OCI-M2 (cell line): ENCODE measurements around the gene SLC44A1.

ENCODE experiments used
- DNase-seq: peaks from one replicate; lab custom pipeline; 2025; ENCODE audit not compliant: unreplicated experiment; lab: John Stamatoyannopoulos, UW

SLC44A1 gene

DNA sequence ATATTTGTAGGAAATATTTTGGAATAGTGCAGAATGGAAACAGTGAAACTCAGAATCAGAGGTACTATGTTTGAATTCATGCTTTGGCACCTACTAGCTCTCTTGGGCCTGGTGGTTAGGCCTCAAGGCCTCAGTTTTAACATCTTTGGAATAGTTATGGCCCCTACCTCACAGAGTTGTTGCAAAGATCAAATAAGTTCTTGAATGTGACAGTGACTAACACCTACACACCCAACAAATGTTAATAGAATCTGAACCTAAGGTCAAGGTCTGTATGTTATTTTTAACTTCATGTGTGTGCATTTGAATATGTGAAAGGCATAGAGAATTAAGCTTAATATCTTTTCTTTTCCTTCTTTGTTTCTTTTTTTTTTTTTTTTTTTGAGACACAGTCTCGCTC, 87.3 kb downstream of the SLC44A1 start:
- DNase-seq: no peak

DNA sequence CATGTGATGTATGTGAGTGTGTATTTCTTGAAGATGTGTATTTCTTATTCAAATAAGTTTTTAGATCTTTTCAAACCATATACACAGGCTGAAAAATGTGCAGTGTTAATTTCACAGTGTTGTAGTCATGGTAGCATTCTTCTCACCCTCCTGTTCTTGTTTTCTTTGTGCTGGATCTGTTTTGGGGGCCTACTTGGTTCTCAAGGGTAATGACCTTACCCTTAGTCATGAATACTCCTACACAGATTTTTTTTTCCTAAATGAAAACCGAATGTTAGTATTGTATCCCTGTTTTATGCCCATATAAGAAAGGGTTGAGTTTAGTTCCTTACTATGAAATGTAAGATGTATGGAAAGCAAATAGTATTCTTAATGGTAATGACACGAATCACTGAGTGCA, 88.0 kb downstream of the SLC44A1 start:
- DNase-seq: no peak

DNA sequence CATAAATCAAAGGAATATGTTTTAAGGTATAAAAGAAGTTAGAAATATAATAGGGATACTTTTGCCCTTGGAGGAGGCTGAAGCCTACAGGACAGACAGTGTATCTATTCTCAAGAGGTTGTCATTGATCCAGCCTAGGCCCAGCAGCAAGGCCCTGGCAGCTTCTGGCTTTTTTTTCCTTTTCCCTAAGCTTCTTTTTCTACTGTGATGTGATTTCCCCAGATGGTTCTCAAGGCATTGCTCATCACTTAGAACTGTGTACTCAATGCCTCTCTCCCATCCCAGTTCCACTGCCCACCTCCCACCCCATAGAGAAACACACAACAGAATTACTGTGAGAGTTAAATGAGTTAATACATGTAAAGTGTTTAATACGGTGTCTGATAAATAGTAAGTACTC, 88.6 kb downstream of the SLC44A1 start:
- DNase-seq: no peak

DNA sequence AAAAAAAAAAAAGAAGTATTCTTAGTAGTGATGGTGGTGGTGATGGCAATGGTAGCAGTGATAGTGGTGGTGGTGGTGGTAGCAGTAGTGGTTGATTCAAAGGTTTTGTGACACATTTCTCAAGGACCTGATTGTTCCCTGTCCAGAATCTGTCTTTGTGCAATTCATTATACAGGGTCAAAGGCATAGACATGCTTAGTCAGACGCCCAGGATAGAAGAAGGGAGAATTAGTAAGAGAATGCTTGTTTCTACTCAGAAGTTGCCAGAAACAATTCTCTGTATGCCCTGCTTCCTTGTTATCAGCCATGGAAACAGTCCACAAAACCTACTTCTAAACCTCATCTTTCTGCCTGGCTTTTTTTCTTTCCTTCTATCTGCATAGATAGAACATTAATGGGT, 89.4 kb downstream of the SLC44A1 start:
- no peak for DNase-seq

- DNase-seq: no peak
These were observed 93.9 kb downstream of the SLC44A1 start for GRCh38 chr9:105338308-105338707.

DNA sequence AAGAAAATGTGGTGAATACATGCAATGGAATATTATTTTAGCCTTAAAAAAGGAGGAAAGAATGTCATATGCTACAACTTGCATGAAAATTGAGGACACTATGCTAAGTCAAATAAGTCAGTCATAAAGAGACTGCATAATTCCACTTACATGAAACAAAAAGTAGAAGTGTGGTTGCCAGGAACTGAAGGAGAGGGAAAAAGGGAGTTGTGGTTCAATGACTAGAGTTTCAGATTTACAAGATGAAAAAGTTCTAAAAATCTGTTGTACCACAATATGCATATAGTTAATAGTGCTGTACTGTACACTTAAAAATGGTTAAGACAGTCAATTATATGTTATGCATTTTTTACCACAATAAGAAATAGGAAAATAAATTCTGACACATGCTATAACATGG, 95.4 kb downstream of the SLC44A1 start:
- no peak for DNase-seq

- DNase-seq: no peak
These were observed 97.1 kb downstream of the SLC44A1 start for GRCh38 chr9:105341434-105342146.

DNA sequence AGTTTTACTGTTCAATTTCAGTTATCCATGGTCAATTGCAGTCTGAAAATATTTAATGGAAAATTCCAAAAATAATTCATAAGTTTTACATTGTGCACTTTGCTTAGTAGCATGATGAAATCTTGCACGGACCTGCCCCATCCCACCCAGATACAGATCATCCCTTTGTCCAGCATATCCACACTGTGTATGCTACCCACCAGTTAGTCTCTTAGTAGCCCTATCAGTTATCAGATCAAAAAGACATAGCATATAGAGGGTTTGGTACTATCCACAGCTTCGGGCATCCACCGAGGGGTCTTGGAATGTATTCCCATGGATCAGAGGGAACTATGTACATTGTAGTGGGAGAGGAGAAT, 97.7 kb downstream of the SLC44A1 start:
- no peak for DNase-seq

GRCh38 chr9:105344283-105344682, 99.8 kb downstream of the SLC44A1 start:
- DNase-seq: no peak

DNA sequence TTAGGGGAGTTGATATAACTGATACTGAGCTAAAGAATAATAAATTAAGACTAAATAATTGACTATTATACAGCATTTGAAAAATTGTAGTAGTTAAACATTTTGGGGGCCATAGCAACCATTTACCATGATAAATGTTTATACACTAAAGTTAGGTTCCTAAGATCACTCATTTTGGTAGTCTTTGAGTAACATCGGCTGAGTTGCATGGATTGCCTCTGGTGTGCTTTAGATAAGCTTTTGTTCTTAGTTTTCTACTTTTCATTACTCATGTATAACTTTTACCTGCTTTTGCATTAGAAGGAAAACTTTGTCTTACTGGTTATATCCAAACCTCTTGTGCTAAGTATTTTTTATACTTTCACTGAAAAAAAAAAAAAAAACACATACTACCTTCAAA, 101.2 kb downstream of the SLC44A1 start:
- DNase-seq: no peak

DNA sequence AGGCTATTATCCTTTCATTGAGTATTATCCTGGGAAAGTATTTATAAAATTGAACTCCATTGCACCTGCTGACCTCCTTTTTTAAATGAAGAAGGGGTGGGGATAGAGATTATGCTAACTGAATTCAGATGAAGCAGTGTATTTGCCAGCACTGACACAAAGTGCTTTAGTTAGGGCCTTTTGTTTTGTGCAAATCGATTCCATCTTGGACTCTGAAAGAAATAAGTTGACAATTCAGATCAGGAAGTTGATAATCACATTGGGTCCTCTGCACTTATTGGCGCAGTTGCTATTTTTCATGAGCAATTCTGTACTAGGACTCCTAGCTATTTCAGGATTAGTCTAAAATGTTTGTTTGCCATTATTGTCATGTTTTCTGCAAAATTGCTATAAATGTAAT, 101.8 kb downstream of the SLC44A1 start:
- DNase-seq: no peak

- no peak for DNase-seq
These were observed 110.0 kb downstream of the SLC44A1 start for GRCh38 chr9:105354448-105354847.

- no peak for DNase-seq
These were observed 111.3 kb downstream of the SLC44A1 start for GRCh38 chr9:105355781-105356180.

GRCh38 chr9:105357937-105358336, 113.5 kb downstream of the SLC44A1 start:
- DNase-seq: no peak

DNA sequence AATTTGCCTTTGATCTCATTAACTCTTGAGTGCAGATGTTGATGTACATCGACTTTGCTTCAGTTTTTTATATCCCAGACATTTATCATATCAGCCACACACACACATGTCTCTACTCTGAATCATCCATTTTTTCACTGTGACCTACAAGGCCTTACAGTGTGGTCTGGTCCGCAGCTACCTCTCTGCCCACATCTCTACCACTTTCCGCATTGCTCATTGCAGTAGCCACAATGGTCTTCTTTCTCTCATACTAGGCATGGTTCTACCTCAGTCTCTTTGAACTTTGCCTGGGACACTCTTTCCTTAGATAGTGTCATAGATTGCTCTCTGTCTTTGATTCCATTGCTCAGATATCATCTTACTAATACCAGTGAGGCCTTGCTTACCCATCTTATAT, 115.4 kb downstream of the SLC44A1 start:
- no peak for DNase-seq

DNA sequence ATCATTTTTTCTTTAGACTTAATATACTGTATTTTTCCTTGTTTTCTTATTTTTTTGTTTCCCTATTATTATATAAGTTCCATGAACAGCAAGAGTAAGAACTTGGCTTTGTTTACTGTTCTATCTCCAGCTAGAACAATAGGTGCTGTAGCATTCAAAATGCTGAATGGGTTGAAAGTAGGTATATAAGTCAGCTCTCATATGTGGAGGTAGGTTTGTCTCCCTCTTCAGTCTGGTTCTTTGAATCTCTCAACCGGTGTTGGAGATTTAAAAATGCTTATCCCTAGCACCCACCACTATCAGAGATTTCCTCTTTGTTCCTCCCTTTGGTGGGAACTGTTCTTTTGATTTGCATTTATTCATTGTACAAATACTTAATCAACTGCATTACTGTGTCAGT, 115.9 kb downstream of the SLC44A1 start:
- no peak for DNase-seq

DNA sequence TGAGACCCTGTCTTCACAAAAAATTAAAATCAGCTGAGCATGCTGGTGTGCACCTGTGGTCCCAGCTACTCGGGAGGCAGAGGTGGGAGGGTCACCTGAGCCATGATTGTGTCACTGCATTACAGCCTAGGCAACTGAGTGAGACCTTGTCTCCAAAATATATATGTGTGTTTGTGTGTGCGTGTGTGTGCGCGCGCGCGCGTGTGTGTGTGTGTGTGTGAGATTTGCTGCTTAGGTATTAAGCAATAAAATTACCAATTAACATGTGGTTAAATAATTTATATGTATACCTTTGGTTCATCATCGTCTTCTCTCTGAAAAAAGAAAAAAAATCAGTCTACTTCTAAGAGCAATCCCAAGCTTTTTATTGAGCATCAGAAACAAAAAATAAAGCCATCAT, 117.4 kb downstream of the SLC44A1 start:
- DNase-seq: no peak

DNA sequence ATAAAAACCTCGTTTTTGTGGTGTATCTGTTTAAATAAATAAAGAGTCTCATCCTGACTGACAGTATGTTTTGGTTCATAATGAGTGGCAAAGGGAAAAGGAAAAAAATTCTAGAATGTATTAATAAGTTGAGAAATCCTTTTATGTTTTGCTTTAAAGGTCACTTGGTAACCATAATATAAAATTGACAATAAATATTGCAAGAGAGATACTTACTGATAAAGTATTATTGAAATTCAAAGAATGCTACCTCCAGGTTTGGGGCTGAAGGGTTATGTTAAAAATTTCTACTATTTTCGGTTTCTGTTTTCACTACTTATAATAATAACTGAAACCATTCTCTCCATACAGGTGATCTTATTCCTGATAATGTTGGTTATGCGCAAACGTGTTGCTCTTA, 118.0 kb downstream of the SLC44A1 start:
- no peak for DNase-seq

GRCh38 chr9:105363837-105364236, 119.4 kb downstream of the SLC44A1 start:
- DNase-seq: no peak

GRCh38 chr9:105369911-105370310, 125.5 kb downstream of the SLC44A1 start:
- no peak for DNase-seq

- DNase-seq: no peak
These were observed 129.3 kb downstream of the SLC44A1 start for GRCh38 chr9:105373723-105374122.

GRCh38 chr9:105375323-105375722, 130.9 kb downstream of the SLC44A1 start:
- no peak for DNase-seq

DNA sequence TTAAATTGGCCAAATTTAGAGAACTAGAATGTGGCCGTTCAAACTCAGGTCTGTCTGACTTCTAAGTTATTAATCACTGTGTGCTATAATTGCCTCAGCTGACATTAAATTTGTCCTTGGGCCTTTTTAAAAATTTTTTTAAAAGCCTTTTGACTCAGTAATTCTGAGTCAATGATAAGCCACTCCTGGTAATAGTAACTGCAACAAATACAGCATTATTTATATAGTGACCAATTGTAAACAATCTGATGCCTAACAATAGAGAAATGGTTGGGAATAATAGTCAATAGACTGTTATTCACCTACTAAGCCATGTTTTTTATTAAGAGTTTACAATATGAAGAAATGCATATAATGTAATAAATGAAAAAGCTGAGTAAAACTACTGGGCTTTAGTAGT, 132.4 kb downstream of the SLC44A1 start:
- no peak for DNase-seq
